Stimulated activated CD8-positive, alpha-beta memory T cell treated with anti-CD3 and anti-CD28 coated beads, Interleukin-4, amount 100 ng/mL, for 24 hours (primary cell): ENCODE data around the gene MINK1.

Source experiments
- DNase-seq: peaks from one replicate; pipeline ENCODE4 v3.0.0-alpha.2; 2020; ENCODE audit warnings: low read depth

MINK1 gene

GRCh38 chr17:4933646-4934045 lies 100.5 kb downstream of the MINK1 start:
- DNase-seq: no peak

GRCh38 chr17:4934173-4934979 lies 101.2 kb downstream of the MINK1 start:
- no peak for DNase-seq

- DNase-seq: no peak
Observed at GRCh38 chr17:4935650-4936049, 102.5 kb downstream of the MINK1 start.

- no peak for DNase-seq
Observed at GRCh38 chr17:4936436-4936835, 103.3 kb downstream of the MINK1 start.

- no peak for DNase-seq
Observed at GRCh38 chr17:4937553-4937952, 104.4 kb downstream of the MINK1 start.

GRCh38 chr17:4938069-4938491 lies 104.9 kb downstream of the MINK1 start:
- DNase-seq: no peak

- no peak for DNase-seq
Observed at GRCh38 chr17:4938688-4939545, 105.8 kb downstream of the MINK1 start.

- DNase-seq: no peak
Observed at GRCh38 chr17:4939546-4939795, 106.3 kb downstream of the MINK1 start.

GRCh38 chr17:4939796-4940554 lies 106.8 kb downstream of the MINK1 start, which contains the start of the genes RNF167 and SLC25A11:
Gene RNF167 (plus strand): TSS chr17:4940268. CDS start chr17:4940910, 642 bp downstream.
Gene SLC25A11 (minus strand): TSS chr17:4940046. CDS start chr17:4939910, 136 bp downstream.
- peak; percentile 91 for DNase-seq

- no peak for DNase-seq
Observed at GRCh38 chr17:4940555-4941318, 107.6 kb downstream of the MINK1 start.

GRCh38 chr17:4941319-4941610 lies 108.1 kb downstream of the MINK1 start:
- no peak for DNase-seq

- no peak for DNase-seq
Observed at GRCh38 chr17:4942760-4943508, 109.8 kb downstream of the MINK1 start.

- DNase-seq: no peak
Observed at GRCh38 chr17:4944163-4944553, 111.0 kb downstream of the MINK1 start.

- DNase-seq: no peak
Observed at GRCh38 chr17:4944554-4945175, 111.5 kb downstream of the MINK1 start.

- DNase-seq: peak; percentile 76
Observed at GRCh38 chr17:4945176-4945943, 112.2 kb downstream of the MINK1 start.

GRCh38 chr17:4945944-4946280 lies 112.8 kb downstream of the MINK1 start:
- DNase-seq: no peak

- no peak for DNase-seq
Observed at GRCh38 chr17:4946312-4946976, 113.3 kb downstream of the MINK1 start.

- DNase-seq: no peak
Observed at GRCh38 chr17:4947010-4947410, 113.9 kb downstream of the MINK1 start.
